Erythroblast (primary cell): ENCODE measurements around the gene BNIP1.

Source experiments
- GATA1 ChIP-seq: IDR thresholded peaks from 2 replicates; pipeline ENCODE4 v1.6.1; 2011; ENCODE audit warnings: low read depth, mild to moderate bottlenecking, control low read depth, low read length, moderate library complexity
- POLR2A ChIP-seq: IDR thresholded peaks from 2 replicates; pipeline ENCODE4 v1.6.1; 2011; ENCODE audit warnings: mild to moderate bottlenecking, low read length

DNA sequence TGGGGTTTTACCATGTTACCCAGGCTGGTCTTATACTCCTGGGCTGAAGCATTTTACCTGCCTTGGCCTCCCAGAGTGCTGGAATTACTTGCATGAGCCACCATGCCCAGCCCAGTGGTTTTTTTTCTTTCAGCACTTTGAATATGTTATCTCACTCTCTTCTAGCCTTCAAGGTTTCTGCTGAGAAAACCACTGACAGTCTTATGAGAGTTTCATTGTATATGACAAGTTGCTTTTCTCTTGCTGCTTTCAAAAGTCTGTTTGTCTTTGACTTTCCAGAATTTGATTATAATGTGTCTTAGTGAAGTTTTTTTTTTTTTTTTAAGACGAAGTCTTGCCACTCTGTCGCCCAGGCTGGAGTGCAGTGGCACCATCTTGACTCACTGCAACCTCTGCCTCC, 43.1 kb upstream of the BNIP1 start:
- TF ChIP-seq POLR2A (no peak), GATA1 (no peak)
